ENCODE results near the gene CST7. TPM values are rescaled to one million over a fixed set of nuclear protein-coding genes. Genes with fewer than 3 reads are reported as not detected.

CST7 gene
- total and polyA plus RNA-seq, 10 of the 15 experiments (the other 5 are each of a cell fraction or from before 2014, with no cell fraction given): 0.69 TPM; not detected in 9

DNA sequence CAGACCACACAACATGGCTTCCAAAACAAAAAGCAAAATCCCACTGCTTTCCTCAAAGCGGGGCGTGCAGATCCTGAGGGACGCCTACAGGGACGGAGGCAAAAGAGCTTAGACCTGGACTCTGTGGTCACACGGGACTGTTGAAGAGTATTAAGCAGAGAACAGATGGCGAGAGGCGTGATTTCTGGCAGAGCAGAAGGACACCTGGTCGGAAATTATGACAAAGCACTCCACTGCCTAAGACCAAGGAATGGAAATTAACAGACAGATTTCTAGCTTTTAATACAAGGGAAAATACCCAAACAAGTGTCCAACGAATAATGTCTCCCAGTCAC, 15.4 kb downstream of the CST7 start (continued):
- TF ChIP-seq, protein P1, sequence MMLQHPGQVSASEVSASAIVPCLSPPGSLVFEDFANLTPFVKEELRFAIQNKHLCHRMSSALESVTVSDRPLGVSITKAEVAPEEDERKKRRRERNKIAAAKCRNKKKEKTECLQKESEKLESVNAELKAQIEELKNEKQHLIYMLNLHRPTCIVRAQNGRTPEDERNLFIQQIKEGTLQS (IDR thresholded peaks at IDR 0.05; ENCODE audit: borderline replicate concordance, extremely low read depth, low read depth, low read length): no peak
- TF ChIP-seq, protein P2, sequence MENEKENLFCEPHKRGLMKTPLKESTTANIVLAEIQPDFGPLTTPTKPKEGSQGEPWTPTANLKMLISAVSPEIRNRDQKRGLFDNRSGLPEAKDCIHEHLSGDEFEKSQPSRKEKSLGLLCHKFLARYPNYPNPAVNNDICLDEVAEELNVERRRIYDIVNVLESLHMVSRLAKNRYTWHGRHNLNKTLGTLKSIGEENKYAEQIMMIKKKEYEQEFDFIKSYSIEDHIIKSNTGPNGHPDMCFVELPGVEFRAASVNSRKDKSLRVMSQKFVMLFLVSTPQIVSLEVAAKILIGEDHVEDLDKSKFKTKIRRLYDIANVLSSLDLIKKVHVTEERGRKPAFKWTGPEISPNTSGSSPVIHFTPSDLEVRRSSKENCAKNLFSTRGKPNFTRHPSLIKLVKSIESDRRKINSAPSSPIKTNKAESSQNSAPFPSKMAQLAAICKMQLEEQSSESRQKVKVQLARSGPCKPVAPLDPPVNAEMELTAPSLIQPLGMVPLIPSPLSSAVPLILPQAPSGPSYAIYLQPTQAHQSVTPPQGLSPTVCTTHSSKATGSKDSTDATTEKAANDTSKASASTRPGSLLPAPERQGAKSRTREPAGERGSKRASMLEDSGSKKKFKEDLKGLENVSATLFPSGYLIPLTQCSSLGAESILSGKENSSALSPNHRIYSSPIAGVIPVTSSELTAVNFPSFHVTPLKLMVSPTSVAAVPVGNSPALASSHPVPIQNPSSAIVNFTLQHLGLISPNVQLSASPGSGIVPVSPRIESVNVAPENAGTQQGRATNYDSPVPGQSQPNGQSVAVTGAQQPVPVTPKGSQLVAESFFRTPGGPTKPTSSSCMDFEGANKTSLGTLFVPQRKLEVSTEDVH (IDR thresholded peaks at IDR 0.05; ENCODE audit: low read depth, partially characterized antibody): no peak
- TF ChIP-seq, protein P3, sequence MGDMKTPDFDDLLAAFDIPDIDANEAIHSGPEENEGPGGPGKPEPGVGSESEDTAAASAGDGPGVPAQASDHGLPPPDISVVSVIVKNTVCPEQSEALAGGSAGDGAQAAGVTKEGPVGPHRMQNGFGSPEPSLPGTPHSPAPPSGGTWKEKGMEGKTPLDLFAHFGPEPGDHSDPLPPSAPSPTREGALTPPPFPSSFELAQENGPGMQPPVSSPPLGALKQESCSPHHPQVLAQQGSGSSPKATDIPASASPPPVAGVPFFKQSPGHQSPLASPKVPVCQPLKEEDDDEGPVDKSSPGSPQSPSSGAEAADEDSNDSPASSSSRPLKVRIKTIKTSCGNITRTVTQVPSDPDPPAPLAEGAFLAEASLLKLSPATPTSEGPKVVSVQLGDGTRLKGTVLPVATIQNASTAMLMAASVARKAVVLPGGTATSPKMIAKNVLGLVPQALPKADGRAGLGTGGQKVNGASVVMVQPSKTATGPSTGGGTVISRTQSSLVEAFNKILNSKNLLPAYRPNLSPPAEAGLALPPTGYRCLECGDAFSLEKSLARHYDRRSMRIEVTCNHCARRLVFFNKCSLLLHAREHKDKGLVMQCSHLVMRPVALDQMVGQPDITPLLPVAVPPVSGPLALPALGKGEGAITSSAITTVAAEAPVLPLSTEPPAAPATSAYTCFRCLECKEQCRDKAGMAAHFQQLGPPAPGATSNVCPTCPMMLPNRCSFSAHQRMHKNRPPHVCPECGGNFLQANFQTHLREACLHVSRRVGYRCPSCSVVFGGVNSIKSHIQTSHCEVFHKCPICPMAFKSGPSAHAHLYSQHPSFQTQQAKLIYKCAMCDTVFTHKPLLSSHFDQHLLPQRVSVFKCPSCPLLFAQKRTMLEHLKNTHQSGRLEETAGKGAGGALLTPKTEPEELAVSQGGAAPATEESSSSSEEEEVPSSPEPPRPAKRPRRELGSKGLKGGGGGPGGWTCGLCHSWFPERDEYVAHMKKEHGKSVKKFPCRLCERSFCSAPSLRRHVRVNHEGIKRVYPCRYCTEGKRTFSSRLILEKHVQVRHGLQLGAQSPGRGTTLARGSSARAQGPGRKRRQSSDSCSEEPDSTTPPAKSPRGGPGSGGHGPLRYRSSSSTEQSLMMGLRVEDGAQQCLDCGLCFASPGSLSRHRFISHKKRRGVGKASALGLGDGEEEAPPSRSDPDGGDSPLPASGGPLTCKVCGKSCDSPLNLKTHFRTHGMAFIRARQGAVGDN (IDR thresholded peaks at IDR 0.05): no peak
- TF ChIP-seq NR2C1 (IDR thresholded peaks at IDR 0.05) (no peak), EGR1 (IDR thresholded peaks at IDR 0.05; ENCODE audit: borderline replicate concordance in 1 of 2, low read depth in 2 of 2, low read length in 2 of 2) (no peak), JUNB (IDR thresholded peaks at IDR 0.05) (no peak)
